ENCODE results near the gene IGF1R. TPM values are rescaled to one million over a fixed set of nuclear protein-coding genes. Genes with fewer than 3 reads are reported as not detected.

The IGF1R gene
- total RNA-seq, 4 donors from 2014 or later: 87.8 to 173 (median 107) TPM

- no peak for DNase-seq (ENCODE audit: low spot score in 2 of 2)
- Histone ChIP-seq H3K36me3 (no peaks in the 10 kb centered on the region), H3K9me3 (no peaks in the 10 kb centered on the region), H3K4me1 (peaks cover 25% of the 10 kb centered on the region), H3K27ac (peak overlapping the region; percentile 52), H3K4me3 (peak overlapping the region; percentile 33), H3K27me3 (no peaks in the 10 kb centered on the region)
- TF ChIP-seq EP300 (IDR thresholded peaks at IDR 0.05) (no peak), CTCF (IDR thresholded peaks at IDR 0.05) (no peak), POLR2AphosphoS5 (IDR thresholded peaks at IDR 0.05) (no peak), POLR2A (IDR thresholded peaks at IDR 0.05) (no peak)
- 18% methylated on average over 8 of the region's 8 CpGs for WGBS
Measured at GRCh38 chr15:98753726-98754656, 105.7 kb downstream of the IGF1R start.

- Histone ChIP-seq H3K4me3 (peak overlapping the region; percentile 33), H3K27me3 (no peaks in the 10 kb centered on the region), H3K27ac (peak overlapping the region; percentile 52), H3K4me1 (peaks cover 29% of the 10 kb centered on the region), H3K9me3 (no peaks in the 10 kb centered on the region), H3K36me3 (no peaks in the 10 kb centered on the region)
- 71% methylated on average over 3 of the region's 3 CpGs for WGBS
- TF ChIP-seq CTCF (IDR thresholded peaks at IDR 0.05) (no peak), EP300 (IDR thresholded peaks at IDR 0.05) (no peak), POLR2AphosphoS5 (IDR thresholded peaks at IDR 0.05) (no peak), POLR2A (IDR thresholded peaks at IDR 0.05) (no peak)
- no peak for DNase-seq (ENCODE audit: low spot score in 2 of 2)
Measured at GRCh38 chr15:98754657-98755022, 106.3 kb downstream of the IGF1R start.

- Histone ChIP-seq H3K9me3 (no peaks in the 10 kb centered on the region), H3K4me1 (peaks cover 34% of the 10 kb centered on the region), H3K4me3 (no peak overlapping the region), H3K27me3 (no peaks in the 10 kb centered on the region), H3K27ac (no peak overlapping the region), H3K36me3 (no peaks in the 10 kb centered on the region)
- TF ChIP-seq EP300 (IDR thresholded peaks at IDR 0.05) (no peak), POLR2AphosphoS5 (IDR thresholded peaks at IDR 0.05) (no peak), CTCF (IDR thresholded peaks at IDR 0.05) (no peak), POLR2A (IDR thresholded peaks at IDR 0.05) (no peak)
- 68% methylated on average over 7 of the region's 7 CpGs for WGBS
- no peak for DNase-seq (ENCODE audit: low spot score in 2 of 2)
Measured at GRCh38 chr15:98755138-98755537, 106.8 kb downstream of the IGF1R start.

- no peak for DNase-seq (ENCODE audit: low spot score in 2 of 2)
- H3K4me3 ChIP-seq: no peak overlapping the region
- no peaks in the 10 kb centered on the region for H3K9me3 ChIP-seq
- WGBS: 51% methylated on average over 2 of the region's 2 CpGs
- TF ChIP-seq POLR2A (IDR thresholded peaks at IDR 0.05): no peak
- no peak for TF ChIP-seq EP300 (IDR thresholded peaks at IDR 0.05)
- TF ChIP-seq CTCF (IDR thresholded peaks at IDR 0.05): no peak
- no peak for TF ChIP-seq POLR2AphosphoS5 (IDR thresholded peaks at IDR 0.05)
- no peak overlapping the region for H3K27ac ChIP-seq
- no peaks in the 10 kb centered on the region for H3K36me3 ChIP-seq
- no peaks in the 10 kb centered on the region for H3K27me3 ChIP-seq
- peaks cover 40% of the 10 kb centered on the region for H3K4me1 ChIP-seq
Measured at GRCh38 chr15:98755781-98756180, 107.4 kb downstream of the IGF1R start.

GRCh38 chr15:98758224-98758623 lies 109.9 kb downstream of the IGF1R start:
- Histone ChIP-seq H3K4me1 (peaks cover 45% of the 10 kb centered on the region), H3K27ac (no peak overlapping the region)
- TF ChIP-seq POLR2AphosphoS5 (IDR thresholded peaks at IDR 0.05) (no peak), POLR2A (IDR thresholded peaks at IDR 0.05) (no peak), CTCF (IDR thresholded peaks at IDR 0.05) (no peak), EP300 (IDR thresholded peaks at IDR 0.05) (no peak)

More at GRCh38 chr15:98758224-98758623, 109.9 kb downstream of the IGF1R start:
- DNase-seq (ENCODE audit: low spot score in 2 of 2): no peak
- H3K4me3 ChIP-seq: no peak overlapping the region
- H3K36me3 ChIP-seq: no peaks in the 10 kb centered on the region
- WGBS: 76% methylated on average over 8 of the region's 8 CpGs
- no peaks in the 10 kb centered on the region for H3K9me3 ChIP-seq
- no peaks in the 10 kb centered on the region for H3K27me3 ChIP-seq

Measured in suprapubic skin (tissue), 4 donors.